ENCODE data around the gene C3orf20. TPM values are rescaled to one million over a fixed set of nuclear protein-coding genes. Genes with fewer than 3 reads are reported as not detected.

C3orf20 gene
- total RNA-seq, 1 experiment from 2014 or later: not detected

DNA sequence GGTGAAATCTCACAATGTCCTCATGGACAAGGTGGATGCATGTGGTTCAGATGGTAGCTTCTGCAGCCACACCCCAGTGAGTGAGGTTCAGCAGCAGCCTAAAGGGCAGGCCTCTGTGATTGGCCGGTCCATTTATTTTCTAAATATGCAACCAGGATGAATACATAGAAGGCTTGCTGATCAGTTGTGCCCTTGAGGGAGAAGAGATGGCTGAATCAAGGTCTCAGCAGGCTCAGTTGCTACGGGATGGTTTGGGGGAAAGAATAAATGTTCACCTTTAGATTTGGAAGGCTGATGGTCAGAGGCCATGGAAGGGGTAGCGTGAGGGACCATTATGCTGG is 90.1 kb downstream of the C3orf20 start:
- in situ Hi-C loops (cut with HindIII; ENCODE audit: low pct_unique_long_range_greater_than_20kb, low sequenced_read_pairs): no loop called here
- no peak for DNase-seq (ENCODE audit: low read depth, low spot score)

GRCh38 chr3:14765576-14766427 is 90.9 kb downstream of the C3orf20 start:
- in situ Hi-C loops (cut with HindIII; ENCODE audit: low pct_unique_long_range_greater_than_20kb, low sequenced_read_pairs): no loop called here
- no peak for DNase-seq (ENCODE audit: low read depth, low spot score)

- no peak for DNase-seq (ENCODE audit: low read depth, low spot score)
Measured at GRCh38 chr3:14766428-14767244, 91.7 kb downstream of the C3orf20 start.

GRCh38 chr3:14767245-14768051 is 92.5 kb downstream of the C3orf20 start:
- in situ Hi-C loops (cut with HindIII; ENCODE audit: low pct_unique_long_range_greater_than_20kb, low sequenced_read_pairs): no loop called here
- no peak for DNase-seq (ENCODE audit: low read depth, low spot score)

More at GRCh38 chr3:14766428-14767244, 91.7 kb downstream of the C3orf20 start:
- in situ Hi-C loops (cut with HindIII; ENCODE audit: low pct_unique_long_range_greater_than_20kb, low sequenced_read_pairs): no loop called here

DNA sequence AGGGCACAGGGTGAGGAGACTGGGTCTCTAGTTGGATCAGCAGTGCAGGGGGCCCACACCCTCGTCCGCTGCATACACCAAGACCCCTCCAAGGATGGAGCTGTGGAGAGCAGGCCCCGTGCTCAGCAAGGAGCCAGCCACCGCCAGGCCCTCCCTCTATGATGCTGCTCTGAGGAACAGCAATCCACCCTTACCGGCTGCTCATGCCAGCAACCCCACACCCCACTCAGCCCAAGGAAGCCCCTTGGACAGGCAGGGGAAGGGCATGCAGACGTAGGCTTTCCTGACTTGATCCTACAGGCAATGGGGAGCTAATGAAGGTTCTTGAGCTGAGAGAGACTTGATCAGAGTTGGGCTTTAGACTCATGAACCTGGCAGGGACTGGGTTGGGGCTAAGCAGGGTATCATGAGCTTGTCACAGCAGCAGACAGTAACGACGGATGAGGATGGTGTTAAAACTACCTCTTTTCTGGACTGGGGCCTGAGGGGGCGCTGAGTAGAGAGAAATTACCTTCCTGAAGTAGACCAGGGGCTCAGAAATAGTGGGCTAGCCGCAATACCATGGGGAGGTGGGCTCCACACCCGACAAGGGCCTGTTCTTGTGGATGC is 93.3 kb downstream of the C3orf20 start:
- in situ Hi-C loops (cut with HindIII; ENCODE audit: low pct_unique_long_range_greater_than_20kb, low sequenced_read_pairs): no loop called here
- no peak for DNase-seq (ENCODE audit: low read depth, low spot score)

DNA sequence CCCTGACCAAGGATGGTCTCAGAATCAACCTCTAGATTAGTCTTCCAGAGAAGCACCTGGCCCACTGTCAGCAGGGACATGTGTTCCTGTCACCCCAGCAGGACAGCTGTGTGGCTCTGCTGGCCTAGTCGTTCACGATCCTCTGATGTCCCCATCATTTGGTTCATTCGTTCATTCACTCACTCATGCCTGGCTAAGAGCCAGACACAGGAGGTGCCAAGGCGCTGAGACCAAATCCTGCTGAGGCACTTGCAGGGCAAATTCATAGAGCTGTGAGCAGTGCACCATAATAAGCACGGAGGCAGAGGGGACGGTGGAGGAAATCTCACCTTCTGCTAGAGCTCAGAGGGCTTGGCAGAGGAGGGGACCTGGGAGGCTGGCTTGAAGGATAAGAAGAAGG is 93.9 kb downstream of the C3orf20 start:
- in situ Hi-C loops (cut with HindIII; ENCODE audit: low pct_unique_long_range_greater_than_20kb, low sequenced_read_pairs): no loop called here
- DNase-seq (ENCODE audit: low read depth, low spot score): no peak

DNA sequence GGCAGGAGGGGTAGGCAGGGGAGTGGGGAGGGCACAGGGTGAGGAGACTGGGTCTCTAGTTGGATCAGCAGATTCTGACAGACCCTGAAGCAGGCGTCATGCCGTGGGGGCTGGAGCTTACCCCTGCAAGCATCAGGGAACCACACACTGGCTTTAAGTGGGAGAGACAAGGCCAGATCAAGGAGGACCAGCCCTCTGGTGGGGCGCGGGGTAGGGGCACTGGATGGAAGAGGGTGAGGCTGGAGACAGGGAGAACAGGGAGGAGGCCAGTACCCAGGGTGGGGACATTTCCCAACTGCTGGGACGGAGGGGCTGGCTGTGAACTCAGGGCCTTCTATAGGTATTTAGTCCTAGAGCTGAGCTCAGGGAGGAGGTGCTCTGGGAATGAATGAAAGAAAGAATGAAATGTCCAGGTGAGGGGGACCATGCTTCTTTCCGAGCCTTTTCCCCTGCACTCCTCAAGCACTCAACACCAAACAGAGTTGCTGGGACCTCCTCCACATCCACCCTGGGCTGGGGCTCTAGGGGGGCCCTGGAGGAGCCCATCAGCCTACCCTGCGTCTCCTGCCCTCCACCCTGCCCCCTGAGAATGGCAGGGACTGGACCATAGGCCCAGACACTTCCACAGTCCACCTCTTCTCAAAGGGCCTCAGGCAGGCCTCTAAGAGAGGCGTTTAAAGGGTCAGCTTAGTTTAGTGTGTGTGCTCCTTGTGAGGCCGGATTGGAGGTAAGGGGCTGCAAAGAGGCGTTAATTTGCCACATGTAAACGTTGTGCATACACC is 94.8 kb downstream of the C3orf20 start:
- in situ Hi-C loops (cut with HindIII; ENCODE audit: low pct_unique_long_range_greater_than_20kb, low sequenced_read_pairs): no loop called here

GRCh38 chr3:14770591-14770990 is 95.7 kb downstream of the C3orf20 start:
- in situ Hi-C loops (cut with HindIII; ENCODE audit: low pct_unique_long_range_greater_than_20kb, low sequenced_read_pairs): no loop called here
- no peak for DNase-seq (ENCODE audit: low read depth, low spot score)

More for the DNA sequence above, 94.8 kb downstream of the C3orf20 start:
- no peak for DNase-seq (ENCODE audit: low read depth, low spot score)

DNA sequence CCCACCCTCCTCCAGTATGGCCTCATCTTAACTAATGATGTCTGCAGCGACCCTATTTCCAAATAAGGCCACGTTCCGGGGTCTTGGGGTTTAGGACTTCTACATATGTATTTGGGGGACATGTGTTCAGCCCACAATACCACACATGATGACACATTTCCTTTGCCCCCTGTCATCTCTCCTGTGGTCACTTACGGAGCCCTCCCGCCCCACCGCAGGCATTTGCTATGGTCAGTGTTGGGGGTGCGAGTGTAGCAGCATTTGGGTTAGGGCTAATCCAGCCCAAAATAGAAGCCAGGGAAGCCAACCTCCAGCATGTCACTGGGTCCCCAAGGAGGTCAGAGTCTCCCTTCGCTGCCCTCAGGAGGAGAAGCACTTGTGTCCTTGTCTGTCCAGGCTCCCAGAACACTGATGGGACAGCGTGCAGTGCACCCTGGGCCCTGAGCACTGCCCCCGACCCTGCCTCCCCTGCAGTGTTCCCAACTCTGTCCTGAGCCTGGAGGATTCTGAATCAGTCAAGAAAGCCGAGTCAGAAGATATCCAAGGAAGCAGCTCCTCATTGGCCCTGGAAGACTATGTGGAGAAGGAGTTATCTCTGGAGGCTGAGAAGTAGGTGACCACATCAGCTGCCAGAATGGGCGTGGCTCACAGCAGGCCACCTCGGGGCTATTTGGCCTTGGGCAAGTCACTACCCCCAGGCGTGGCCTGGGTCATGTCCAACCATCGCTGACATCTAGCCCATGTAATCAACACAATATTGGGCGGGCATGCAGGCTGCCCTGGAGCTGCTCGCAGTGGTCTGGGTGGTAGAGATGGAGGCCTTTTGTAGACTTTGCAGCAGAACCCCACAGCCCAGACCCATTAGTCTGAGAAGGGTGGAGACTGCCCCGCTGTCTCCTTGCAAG is 96.9 kb downstream of the C3orf20 start:
- in situ Hi-C loops (cut with HindIII; ENCODE audit: low pct_unique_long_range_greater_than_20kb, low sequenced_read_pairs): no loop called here
- no peak for DNase-seq (ENCODE audit: low read depth, low spot score)

- in situ Hi-C loops (cut with HindIII; ENCODE audit: low pct_unique_long_range_greater_than_20kb, low sequenced_read_pairs): no loop called here
- no peak for DNase-seq (ENCODE audit: low read depth, low spot score)
Measured at GRCh38 chr3:14772533-14773138, 97.7 kb downstream of the C3orf20 start.

GRCh38 chr3:14773281-14773680 is 98.3 kb downstream of the C3orf20 start:
- no peak for DNase-seq (ENCODE audit: low read depth, low spot score)
- in situ Hi-C loops (cut with HindIII; ENCODE audit: low pct_unique_long_range_greater_than_20kb, low sequenced_read_pairs): no loop called here

DNA sequence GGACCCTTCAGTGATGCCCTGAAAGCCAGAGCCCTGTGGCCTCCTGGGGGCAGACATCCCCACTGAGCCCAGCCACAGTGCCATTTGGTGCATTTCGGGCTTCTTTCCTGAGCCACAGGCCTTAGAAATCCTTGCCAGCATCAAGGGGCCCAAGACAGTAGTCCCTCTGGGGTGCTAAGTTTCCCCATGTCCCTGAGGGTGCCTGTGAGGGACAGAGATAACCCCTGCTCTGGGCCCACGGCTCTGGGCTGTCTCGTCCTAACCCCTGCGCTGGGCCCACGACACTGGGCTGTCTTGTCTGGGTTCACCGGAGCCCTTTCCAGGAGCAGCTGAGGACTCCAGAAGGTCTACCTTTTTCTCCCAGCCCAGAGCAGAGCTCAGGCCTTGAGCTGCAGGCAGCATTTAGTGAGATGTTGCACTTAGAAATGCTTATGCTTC is 98.8 kb downstream of the C3orf20 start:
- DNase-seq (ENCODE audit: low read depth, low spot score): no peak
- in situ Hi-C loops (cut with HindIII; ENCODE audit: low pct_unique_long_range_greater_than_20kb, low sequenced_read_pairs): no loop called here

DNA sequence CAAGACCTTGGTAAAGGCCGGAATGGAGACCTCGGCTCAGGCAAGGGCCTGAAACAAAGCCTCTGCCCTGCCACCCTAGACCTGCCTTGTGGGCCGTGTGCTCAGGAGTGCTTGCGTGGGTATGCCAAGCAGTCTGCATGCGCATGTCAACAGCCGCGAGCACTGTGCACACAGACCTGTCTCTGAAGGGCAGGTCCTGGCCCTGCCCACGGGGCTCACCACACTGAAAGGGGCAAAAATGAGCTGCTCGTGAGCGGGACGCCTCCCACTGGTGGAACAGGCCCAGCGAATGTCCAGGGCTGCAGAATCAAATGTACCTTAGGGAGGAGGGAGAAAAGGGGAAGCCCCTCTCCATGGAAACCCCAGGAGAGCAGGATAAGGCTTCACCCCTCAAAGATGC is 99.5 kb downstream of the C3orf20 start:
- in situ Hi-C loops (cut with HindIII; ENCODE audit: low pct_unique_long_range_greater_than_20kb, low sequenced_read_pairs): no loop called here

DNA sequence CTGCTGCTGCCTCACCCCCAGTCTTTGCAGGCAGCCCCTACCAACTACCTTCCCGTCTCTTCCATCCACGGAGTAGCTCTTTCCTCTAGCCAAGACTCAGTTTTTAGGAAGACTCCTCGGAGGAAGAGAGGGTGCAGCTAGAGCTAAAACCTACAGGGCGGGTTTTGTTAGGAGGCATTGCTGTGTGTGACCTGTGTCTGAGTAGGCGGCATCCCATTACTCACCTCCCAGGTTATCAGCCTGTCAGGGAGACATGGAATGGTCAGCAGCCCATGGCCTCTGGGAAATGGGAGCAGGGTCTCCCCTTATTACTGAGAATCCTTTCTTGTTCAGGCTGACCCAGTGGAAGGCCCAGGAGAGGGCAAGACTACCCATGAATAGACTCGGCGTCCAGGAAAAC is 100.1 kb downstream of the C3orf20 start:
- in situ Hi-C loops (cut with HindIII; ENCODE audit: low pct_unique_long_range_greater_than_20kb, low sequenced_read_pairs): no loop called here
- no peak for DNase-seq (ENCODE audit: low read depth, low spot score)

More for the DNA sequence above, 99.5 kb downstream of the C3orf20 start:
- no peak for DNase-seq (ENCODE audit: low read depth, low spot score)

DNA sequence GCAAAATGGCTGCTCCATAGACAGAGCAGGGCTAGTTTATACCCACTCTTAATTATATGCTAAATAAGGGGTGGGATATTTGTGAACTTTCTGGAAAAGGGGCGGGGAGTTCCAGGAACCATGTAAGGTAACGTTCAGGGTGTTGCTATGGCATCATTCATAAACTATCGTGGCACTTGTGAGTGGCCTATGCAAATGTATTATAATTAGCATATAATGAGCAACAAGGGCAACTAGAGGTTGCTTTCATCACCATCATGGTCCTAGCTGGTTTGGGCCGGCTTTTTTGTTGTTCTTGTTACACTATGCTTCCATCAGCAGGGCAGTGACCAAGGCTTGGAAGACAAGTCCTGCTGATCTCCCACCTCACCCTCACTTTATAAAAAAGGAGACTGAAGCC is 100.6 kb downstream of the C3orf20 start:
- in situ Hi-C loops (cut with HindIII; ENCODE audit: low pct_unique_long_range_greater_than_20kb, low sequenced_read_pairs): no loop called here
- no peak for DNase-seq (ENCODE audit: low read depth, low spot score)
